K562 (cell line): Measurements from ENCODE around the gene ZNF668. TPM values are rescaled to one million over a fixed set of nuclear protein-coding genes. Genes with fewer than 3 reads are reported as not detected.

Source experiments
- ATAC-seq: fragments of 200-7000 bp; cut with Tn5 transposase; 3 replicates; pipeline ENCODE4 v1.9.1; 2020; ENCODE audit warnings: moderate library complexity
- BruUV-seq: library from RNA; stranded (reverse); fragments of 400-500 nt; replicated peaks from 2 replicates; lab custom pipeline; 2021; lab: Mats Ljungman, UMichigan
- CTCF ChIA-PET: fragments of 300-600 bp; formaldehyde crosslinking; extraction: SDS; loops from one replicate; lab custom pipeline; 2021; ENCODE audit warnings: low intra/inter-chr PET ratio; lab: Yijun Ruan, JAX
- POLR2A ChIA-PET: fragments of 300-600, 350-650 bp; sonication (Branson Sonifier 250); formaldehyde crosslinking; extraction: SDS; loops from one replicate; lab custom pipeline; 2021; ENCODE audit warnings: antibody characterized with exemption, inconsistent platforms; lab: Yijun Ruan, JAX
- DNase-seq, 4 experiments: peaks; one replicate each; pipeline versions ENCODE4 v3.0.0 to v3.0.0-alpha.2; 2011 to 2018; ENCODE audit warnings: low spot score in 3 of 4, mixed read lengths in 3 of 4; ENCODE audit errors: extremely low read depth in 1 of 4
- FAIRE-seq: peaks from 2 replicates; lab custom pipeline; 2011; peaks lifted over from hg19 to GRCh38; lab: Jason Lieb, UNC
- H2AFZ ChIP-seq: 2 replicates; pipeline ENCODE4 v1.6.0; 2011; ENCODE audit warnings: low read depth, low read length, control low read depth, inconsistent platforms
- H3K27ac ChIP-seq: fragments of 200-600 bp; 3 replicates; pipeline ENCODE4 v1.8.0; 2011; ENCODE audit warnings: low read depth, mild to moderate bottlenecking, control low read depth, inconsistent platforms, low read length, moderate library complexity, mixed read lengths; ENCODE audit errors: extremely low read depth
- H3K27me3 ChIP-seq, 2 experiments: fragments of 300-600 bp in 1 of 2; 2 replicates in 1 of 2; 3 replicates in 1 of 2; pipeline versions ENCODE4 v1.6.0 to v1.8.0; 2011; ENCODE audit warnings: inconsistent platforms in 2 of 2, low read length in 2 of 2, mild to moderate bottlenecking in 1 of 2, mixed read lengths in 1 of 2, moderate library complexity in 1 of 2; ENCODE audit not compliant: control insufficient read depth in 2 of 2, insufficient read depth in 2 of 2
- H3K36me3 ChIP-seq: fragments of 300-600 bp; 3 replicates; pipeline ENCODE4 v1.8.0; 2011; ENCODE audit warnings: mild to moderate bottlenecking, low read length, inconsistent platforms; ENCODE audit not compliant: control insufficient read depth, insufficient read depth
- H3K4me1 ChIP-seq, 2 experiments: fragments of 200-600 bp in 1 of 2; replicated peaks in 1 of 2; 2 replicates in 1 of 2; 3 replicates in 1 of 2; pipeline versions ENCODE4 v1.5.1 to v1.8.0; 2011; ENCODE audit warnings: inconsistent platforms in 2 of 2, low read length in 2 of 2, mild to moderate bottlenecking in 1 of 2, mixed read lengths in 1 of 2, moderate library complexity in 1 of 2; ENCODE audit not compliant: control insufficient read depth in 2 of 2, insufficient read depth in 2 of 2
- H3K4me2 ChIP-seq: 2 replicates; pipeline ENCODE4 v1.6.1; 2011; ENCODE audit warnings: low read length, control low read depth, inconsistent platforms, mixed read lengths; ENCODE audit not compliant: insufficient read depth
- H3K4me3 ChIP-seq: fragments of 200-600 bp; sonication (generic), shearing (Covaris generic); 2 replicates; pipeline ENCODE4 v1.5.1; 2016; ENCODE audit warnings: control low read depth, inconsistent platforms
- H3K79me2 ChIP-seq: fragments of 200-600 bp; 3 replicates; pipeline ENCODE4 v1.8.0; 2011; ENCODE audit warnings: low read length, inconsistent platforms; ENCODE audit not compliant: control insufficient read depth, insufficient read depth
- H3K9ac ChIP-seq, 2 experiments: 2 replicates each; pipeline versions ENCODE4 v1.6.0 to v1.6.1; 2011; ENCODE audit warnings: low read depth in 2 of 2, low read length in 2 of 2, control low read depth in 1 of 2, inconsistent platforms in 1 of 2, mild to moderate bottlenecking in 1 of 2, mixed read lengths in 1 of 2; ENCODE audit not compliant: insufficient read depth in 1 of 2
- H3K9me1 ChIP-seq: one replicate; pipeline ENCODE4 v1.6.0; 2011; ENCODE audit warnings: inconsistent platforms, mild to moderate bottlenecking, low read length, moderate library complexity; ENCODE audit not compliant: control insufficient read depth, insufficient read depth
- H3K9me3 ChIP-seq: replicated peaks from 2 replicates; pipeline ENCODE4 v1.5.1; 2011; ENCODE audit warnings: low read depth, low read length, inconsistent platforms; ENCODE audit not compliant: control insufficient read depth, insufficient read depth
- H4K20me1 ChIP-seq: replicated peaks from 2 replicates; pipeline ENCODE4 v1.6.1; 2011; ENCODE audit warnings: low read length, inconsistent platforms, mixed read lengths; ENCODE audit not compliant: control insufficient read depth, insufficient read depth
- CBFA2T3 ChIP-seq: fragments of 450-650 bp; IDR thresholded peaks from 2 replicates; pipeline ENCODE4 v1.6.1; 2017
- DDX20 ChIP-seq: fragments of 450-650 bp; IDR thresholded peaks from 2 replicates; pipeline ENCODE4 v1.6.1; 2016; ENCODE audit warnings: missing genetic modification characterization, low read depth, mild to moderate bottlenecking, missing compliant biosample characterization, moderate library complexity
- FOXK2 ChIP-seq, 2 experiments: fragments of 450-650 bp; IDR thresholded peaks in 1 of 2; conservative IDR thresholded peaks in 1 of 2; 2 replicates each; pipeline ENCODE4 v1.6.1; 2016; ENCODE audit warnings: low read depth in 2 of 2, mild to moderate bottlenecking in 1 of 2
- HNRNPLL ChIP-seq: fragments of 200-400 bp; formaldehyde crosslinking; IDR thresholded peaks from 2 replicates; pipeline ENCODE4 v1.6.1; 2017; ENCODE audit warnings: low read length, low read depth, mild to moderate bottlenecking; ENCODE audit not compliant: poor library complexity, severe bottlenecking
- MEIS2 ChIP-seq: fragments of 450-650 bp; IDR thresholded peaks from 2 replicates; pipeline ENCODE4 v1.6.1; 2014; ENCODE audit warnings: mild to moderate bottlenecking; ENCODE audit not compliant: partially characterized antibody
- PHB2 ChIP-seq: fragments of 450-650 bp; IDR thresholded peaks from 2 replicates; pipeline ENCODE4 v1.6.1; 2017; ENCODE audit warnings: low read depth
- PHF8 ChIP-seq: fragments of 200-600 bp; sonication (generic); IDR thresholded peaks from 2 replicates; pipeline ENCODE4 v1.6.1; 2012; ENCODE audit warnings: mixed run types, mild to moderate bottlenecking, inconsistent platforms, low read length, moderate library complexity, borderline replicate concordance
- PPARD ChIP-seq: fragments of 250-450 bp; sonication (Bioruptor Pico); IDR thresholded peaks from 2 replicates; pipeline ENCODE4 v1.8.0; 2022; ENCODE audit warnings: inconsistent platforms, mild to moderate bottlenecking, moderate library complexity
- YY1 ChIP-seq, 3 experiments: IDR thresholded peaks; 2 replicates each; pipeline ENCODE4 v1.6.1; 2011; ENCODE audit warnings: low read length in 2 of 3, mild to moderate bottlenecking in 2 of 3, moderate library complexity in 2 of 3, borderline replicate concordance in 1 of 3, control low read depth in 1 of 3, low read depth in 1 of 3; ENCODE audit not compliant: insufficient read depth in 3 of 3, insufficient replicate concordance in 2 of 3, control insufficient read depth in 1 of 3, insufficient read length in 1 of 3; ENCODE audit errors: extremely low read depth in 1 of 3
- ZBTB5 ChIP-seq: fragments of 450-650 bp; IDR thresholded peaks from 2 replicates; pipeline ENCODE4 v1.6.1; 2017; ENCODE audit warnings: antibody characterized with exemption
- ZNF668 ChIP-seq: fragments of 250-450 bp; sonication (Bioruptor Pico); IDR thresholded peaks from 2 replicates; pipeline ENCODE4 v1.8.0; 2022; ENCODE audit warnings: mild to moderate bottlenecking, inconsistent platforms
- ZNF695 ChIP-seq: fragments of 450-650 bp; formaldehyde crosslinking; IDR thresholded peaks from 2 replicates; pipeline ENCODE4 v1.4.0; 2020; ENCODE audit warnings: mild to moderate bottlenecking, moderate library complexity
- WGBS: fragments of 100-300 bp; shearing (Covaris generic); methylation state at CpG from one replicate; pipeline ENCODE4 v1.1.6; 2016; ENCODE audit warnings: low coverage, mixed read lengths; ENCODE audit not compliant: insufficient coverage; ENCODE audit errors: missing lambda C conversion rate; 5-methylcytosine and 5-hydroxymethylcytosine counted together
- in situ Hi-C: fragments of 300-500 bp; cut with MboI; formaldehyde crosslinking; loops from 4 replicates; pipeline ENCODE4 v1.15.0; 2018; ENCODE audit warnings: inconsistent platforms, mixed read lengths
- intact Hi-C: fragments of 100-400 bp; cut with micrococcal nuclease; formaldehyde crosslinking; loops from 2 replicates; pipeline ENCODE4 v1.14.2; 2022
- polyA plus RNA-seq, 8 experiments: library from polyadenylated mRNA; depleted of rRNA in 4 of 8; stranded (reverse) in 5 of 8; unstranded in 3 of 8; fragments of >200 nt; fragmentation: Nextera tagmentation in 2 of 8; fragmentation: Illumina TruSeq in 1 of 8; extraction: Ambion mirVana in 2 of 8; extraction: Trizol in 1 of 8; gene quantifications; 2 replicates each; pipeline versions ENCODE4 v1.2.1 to v1.2.3, GENCODE V29; 2011 to 2014; ENCODE audit warnings: inconsistent platforms in 1 of 8, missing spikeins in 1 of 8
- total RNA-seq, 7 experiments: library from RNA; depleted of rRNA in 6 of 7; stranded (reverse); fragments of >200 nt in 6 of 7; fragmentation: Illumina TruSeq in 2 of 7; extraction: Trizol in 2 of 7; gene quantifications; 2 replicates each; pipeline versions ENCODE4 v1.2.1 to v1.2.3, GENCODE V29; 2011 to 2021; ENCODE audit warnings: low replicate concordance in 1 of 7

The ZNF668 gene
- total and polyA plus RNA-seq, 9 of the 15 experiments (the other 6 are each of a cell fraction or from before 2014, with no cell fraction given) = 0.04 to 15.3 (median 3.8) TPM; not detected in 1

GRCh38 chr16:31025339-31025738 is 48.7 kb downstream of the ZNF668 start:
- Histone ChIP-seq H3K4me3 (no peak overlapping the region), H2AFZ (peak overlapping the region; percentile 20; the same call in 1 of the 2 replicates), H3K9me1 (peaks cover 2% of the 10 kb centered on the region), H3K79me2 (no peaks in the 10 kb centered on the region), H3K9me3 (no peaks in the 10 kb centered on the region), H3K27me3 (no peaks in the 10 kb centered on the region), H3K4me1 (peaks cover 10 to 13% of the 10 kb centered on the region in 2 experiments; a peak in 3 of 5 replicates), H3K4me2 (no peak overlapping the region), H3K27ac (no peak overlapping the region), H3K9ac (peak overlapping the region in 1 of 2 experiments; percentile 5; a peak in 1 of 4 replicates), H4K20me1 (no peaks in the 10 kb centered on the region), H3K36me3 (no peaks in the 10 kb centered on the region)
- 74% methylated on average over 4 of the region's 5 CpGs for WGBS
- BruUV-seq = no TSS peak
- no peak for DNase-seq
- no peak for FAIRE-seq
- intact Hi-C loops = no loop called here
- CTCF ChIA-PET = no interaction called here
- ATAC-seq = no peak
- POLR2A ChIA-PET = interaction anchor here (0.6 kb wide), 1 partner anchor 29 kb away, joined by 3 read pairs; no protein-coding TSS in a partner anchor
- in situ Hi-C loops = no loop called here
- no peak for TF ChIP-seq FOXK2 (conservative IDR thresholded peaks at IDR 0.05 in 1 of 2, IDR thresholded peaks at IDR 0.05 in 1 of 2; ENCODE audit: low read depth in 2 of 2)
- TF ChIP-seq PPARD (CRISPR knock-in tag) = no peak
- TF ChIP-seq ZNF668 (CRISPR knock-in tag) = no peak
- TF ChIP-seq YY1 (IDR thresholded peaks at IDR 0.05; ENCODE audit: borderline replicate concordance in 1 of 3, control insufficient read depth in 1 of 3, extremely low read depth in 1 of 3, insufficient read depth in 3 of 3, insufficient read length in 1 of 3, insufficient replicate concordance in 2 of 3, low read depth in 1 of 3, low read length in 2 of 3) = no peak
- no peak for TF ChIP-seq MEIS2
- TF ChIP-seq HNRNPLL = no peak
- no peak for TF ChIP-seq ZBTB5
- TF ChIP-seq DDX20 (tag) = no peak
- no peak for TF ChIP-seq PHB2
- no peak for TF ChIP-seq CBFA2T3
- no peak for TF ChIP-seq PHF8
- TF ChIP-seq ZNF695 (CRISPR knock-in tag) = no peak
